GM23338 (cell line): ENCODE measurements around the gene SHISA3.

ENCODE experiments used
- CTCF ChIP-seq, 2 experiments: fragments of 200-600 bp in 1 of 2; sonication (generic) in 1 of 2; conservative IDR thresholded peaks; 2 replicates each; pipeline versions ENCODE4 v1.5.1 to v1.6.1; 2016 to 2017; ENCODE audit warnings: antibody characterized with exemption in 2 of 2, low read depth in 2 of 2, mild to moderate bottlenecking in 2 of 2, moderate library complexity in 1 of 2
- EZH2 ChIP-seq: fragments of 200-600 bp; sonication (generic); IDR thresholded peaks from one replicate; pipeline ENCODE4 v1.8.0; 2017; ENCODE audit warnings: antibody characterized with exemption, mild to moderate bottlenecking, low read depth; ENCODE audit not compliant: unreplicated experiment
- EZH2phosphoT487 ChIP-seq: fragments of 200-600 bp; sonication (generic); IDR thresholded peaks from one replicate; pipeline ENCODE4 v1.8.1; 2018; ENCODE audit warnings: antibody characterized with exemption; ENCODE audit not compliant: unreplicated experiment
- POLR2AphosphoS5 ChIP-seq: IDR thresholded peaks from 2 replicates; pipeline ENCODE4 v1.6.1; 2016; ENCODE audit warnings: antibody characterized with exemption, low read depth
- REST ChIP-seq: IDR thresholded peaks from one replicate; pipeline ENCODE4 v1.6.1; 2018; ENCODE audit warnings: antibody characterized with exemption; ENCODE audit not compliant: unreplicated experiment

- TF ChIP-seq EZH2 (no peak), CTCF (conservative IDR thresholded peaks at IDR 0.05; ENCODE audit: low read depth in 2 of 2) (no peak), REST (no peak), EZH2phosphoT487 (no peak), POLR2AphosphoS5 (no peak)
Observed at GRCh38 chr4:42362591-42362990, 34.7 kb upstream of the SHISA3 start.
